ENCODE data around the gene MATN4.

MATN4 gene

DNA sequence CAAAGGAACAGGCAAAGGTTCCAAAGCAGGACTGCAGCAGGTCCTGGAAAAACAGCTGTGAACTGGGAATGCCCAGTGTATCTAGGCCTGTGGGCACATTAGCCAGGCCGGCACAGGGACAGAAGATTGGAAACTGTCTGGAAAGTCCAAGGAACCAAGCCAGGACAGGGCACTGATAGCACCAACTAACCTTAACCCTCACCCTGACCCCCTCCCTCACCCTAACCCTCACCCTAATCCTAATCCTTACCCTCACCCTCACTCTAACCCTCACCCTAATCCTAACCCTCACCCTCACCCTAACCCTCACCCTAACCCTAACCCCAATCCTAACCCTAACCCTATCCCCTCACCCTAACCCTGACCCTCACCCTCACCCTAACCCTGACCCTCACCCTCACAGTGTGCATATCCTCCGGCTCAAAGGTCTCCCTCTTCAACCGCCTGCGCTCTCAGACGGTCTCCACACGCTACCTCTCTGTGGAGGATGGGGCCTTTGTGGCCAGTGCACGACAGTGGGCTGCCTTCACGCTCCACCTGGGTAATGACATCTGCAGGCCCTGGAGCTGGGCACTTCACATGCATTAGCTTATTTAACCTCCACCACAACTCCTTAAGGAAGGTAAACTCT lies 5.1 kb upstream of the MATN4 start:
- DNase-seq, result no peak

- no peak for DNase-seq
Observed at GRCh38 chr20:45312241-45312640, 4.1 kb upstream of the MATN4 start.

- DNase-seq, result peak; percentile 87
Observed at GRCh38 chr20:45311589-45312211, 3.6 kb upstream of the MATN4 start.

GRCh38 chr20:45309075-45309474 lies 976 bp upstream of the MATN4 start:
- DNase-seq, result no peak

DNA sequence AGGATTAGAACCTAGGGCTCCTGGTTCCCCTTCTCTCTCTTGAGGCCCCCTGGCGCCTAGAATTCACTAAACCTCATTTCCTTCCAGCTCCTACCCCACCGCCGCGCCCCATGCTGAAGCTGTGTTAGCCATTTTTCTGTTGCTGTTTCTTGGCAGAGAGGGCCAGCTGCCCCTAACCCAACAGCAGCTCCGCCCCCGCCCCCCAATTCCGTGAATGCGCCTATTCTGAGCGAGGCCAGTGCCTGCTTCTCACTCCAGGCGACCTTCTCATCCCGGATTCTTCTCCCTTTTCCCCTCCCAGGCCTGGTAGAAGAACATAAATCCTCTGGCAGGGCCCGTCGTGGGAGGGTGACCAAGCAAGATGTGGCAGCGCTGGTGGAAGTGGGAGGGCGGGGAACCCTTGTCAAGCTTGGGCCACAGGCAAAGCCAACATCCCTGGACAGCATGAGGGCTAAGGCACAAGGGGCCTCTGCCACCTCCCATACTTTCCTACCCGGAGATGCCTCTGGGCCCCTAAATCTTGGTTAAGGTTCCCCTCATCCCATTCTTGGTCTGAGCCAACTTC lies 941 bp downstream of the MATN4 start:
- DNase-seq, result no peak

DNA sequence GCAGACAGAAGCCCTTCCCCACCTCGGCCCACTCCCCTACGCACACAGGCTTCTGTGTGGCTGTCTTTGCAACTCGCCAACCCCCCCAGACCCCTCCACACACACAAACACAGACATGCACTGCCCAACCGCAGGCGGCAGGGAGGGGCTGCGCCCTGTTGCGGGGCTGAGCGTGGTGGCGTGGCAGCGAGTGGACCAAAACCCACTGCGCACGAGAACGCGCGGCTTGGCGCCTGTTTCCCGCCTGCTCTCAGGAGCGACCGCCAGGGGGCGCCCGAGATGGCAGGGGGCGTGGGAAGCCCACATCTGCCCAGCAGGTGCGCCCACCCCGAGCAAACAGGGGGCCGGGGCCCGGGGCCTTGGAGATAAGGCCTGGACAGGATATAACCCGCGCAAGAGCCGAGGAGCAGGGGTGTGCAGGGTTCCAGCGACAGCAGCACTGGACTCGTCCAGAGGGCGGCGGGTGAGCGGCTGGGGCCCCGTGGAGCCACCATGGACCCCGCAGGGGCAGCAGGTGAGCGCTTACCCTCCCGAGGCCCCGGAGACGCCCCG lies 1.6 kb downstream of the MATN4 start, which contains the start of gene RBPJL:
TSS of gene RBPJL (plus strand) at position 410 of the 552 bp plus-strand sequence. CDS start at position 493, 83 bp downstream.
- peak; percentile 83 for DNase-seq

- DNase-seq, result no peak
Observed at GRCh38 chr20:45305262-45305661, 2.8 kb downstream of the MATN4 start.

DNA sequence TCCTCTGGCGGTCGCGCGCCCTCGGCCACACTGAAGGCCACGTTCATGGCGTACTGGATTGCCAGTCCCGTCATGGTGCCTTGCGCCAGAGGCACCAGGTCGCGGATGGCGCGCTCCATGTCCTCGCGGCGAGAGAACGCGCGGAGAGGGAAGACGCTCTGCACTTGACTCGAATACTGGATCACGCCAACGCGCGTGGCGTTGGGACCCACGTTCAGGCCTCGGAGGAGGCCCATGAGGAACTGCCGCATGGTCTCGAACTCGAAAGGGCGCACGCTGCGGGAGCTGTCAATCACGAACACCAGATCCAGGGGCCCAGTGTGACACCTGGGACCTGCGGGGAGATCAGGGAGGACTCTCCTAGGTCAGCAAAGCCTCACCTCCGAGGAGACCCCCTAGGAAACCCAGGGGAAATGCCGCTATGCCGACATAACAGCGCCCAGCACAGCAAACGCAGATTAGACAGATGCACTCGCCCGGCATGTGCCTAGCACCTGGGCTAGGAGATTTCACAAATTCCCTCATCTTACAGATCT lies 3.6 kb downstream of the MATN4 start:
- DNase-seq, result no peak

DNA sequence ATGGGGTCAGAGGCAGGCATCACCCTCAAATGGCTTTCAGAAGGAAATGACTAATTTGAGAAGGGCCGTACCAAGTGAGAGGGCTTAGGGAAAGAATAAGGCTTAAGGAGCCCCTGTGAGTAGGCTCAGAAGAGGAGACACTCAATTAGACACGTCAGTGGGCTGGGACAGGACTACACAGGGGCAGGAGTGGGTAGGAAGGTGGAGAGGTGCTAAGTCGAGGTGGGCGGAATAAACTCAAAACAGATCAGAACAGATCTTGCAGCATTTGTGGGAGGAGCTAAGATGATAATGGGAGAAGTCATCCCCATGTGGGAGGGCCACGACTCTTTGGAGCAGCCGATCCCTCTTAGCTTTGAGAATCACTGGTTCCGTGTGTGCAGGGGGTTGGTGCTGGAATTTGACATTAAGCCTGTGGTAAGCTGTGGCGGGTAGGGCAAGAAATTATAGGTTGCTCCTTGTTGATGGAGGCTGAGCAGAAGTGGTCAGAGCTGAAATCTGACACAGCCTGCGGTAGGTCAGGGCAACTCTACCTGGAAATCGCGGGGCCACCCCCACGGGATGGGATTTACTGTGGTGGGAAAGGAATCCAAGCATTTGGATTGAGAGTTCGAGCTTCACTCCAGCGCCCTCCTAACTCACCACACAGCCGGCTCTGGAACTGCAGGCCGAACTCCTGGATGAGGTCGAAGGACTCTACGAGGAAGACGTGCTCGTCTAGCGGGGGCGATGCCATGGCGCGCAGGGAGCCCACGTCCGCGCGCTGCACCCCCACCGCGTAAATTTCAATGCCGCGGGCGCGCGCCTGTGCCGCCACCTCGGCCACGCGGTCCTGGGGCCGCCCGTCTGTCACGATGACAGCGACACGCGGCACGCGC lies 4.3 kb downstream of the MATN4 start:
- DNase-seq, result no peak

GRCh38 chr20:45301824-45302271 lies 6.3 kb downstream of the MATN4 start:
- no peak for DNase-seq

GRCh38 chr20:45300961-45301360 lies 7.1 kb downstream of the MATN4 start:
- DNase-seq, result peak; percentile 73

DNA sequence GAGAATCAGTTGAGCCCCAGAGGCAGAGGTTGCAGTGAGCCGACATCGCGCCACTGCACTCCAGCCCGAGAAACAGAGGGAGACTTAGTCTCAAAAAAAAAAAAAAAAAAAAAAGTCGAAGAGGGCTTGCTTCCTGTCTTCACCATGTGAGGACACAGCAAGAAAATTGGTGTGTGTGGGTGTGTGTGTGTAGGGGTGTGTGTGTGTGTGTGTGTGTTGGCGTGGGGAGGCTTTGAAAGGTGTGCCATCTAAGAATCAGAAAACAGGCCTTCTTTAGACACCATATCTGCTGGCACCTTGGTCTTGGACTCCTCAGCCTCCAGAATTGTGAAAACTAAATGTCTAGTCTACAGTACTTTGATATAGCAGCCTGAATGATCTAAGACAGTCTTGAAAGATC lies 8.3 kb downstream of the MATN4 start:
- no peak for DNase-seq

- peak; percentile 36 for DNase-seq
Observed at GRCh38 chr20:45297786-45298497, 10.2 kb downstream of the MATN4 start.

DNA sequence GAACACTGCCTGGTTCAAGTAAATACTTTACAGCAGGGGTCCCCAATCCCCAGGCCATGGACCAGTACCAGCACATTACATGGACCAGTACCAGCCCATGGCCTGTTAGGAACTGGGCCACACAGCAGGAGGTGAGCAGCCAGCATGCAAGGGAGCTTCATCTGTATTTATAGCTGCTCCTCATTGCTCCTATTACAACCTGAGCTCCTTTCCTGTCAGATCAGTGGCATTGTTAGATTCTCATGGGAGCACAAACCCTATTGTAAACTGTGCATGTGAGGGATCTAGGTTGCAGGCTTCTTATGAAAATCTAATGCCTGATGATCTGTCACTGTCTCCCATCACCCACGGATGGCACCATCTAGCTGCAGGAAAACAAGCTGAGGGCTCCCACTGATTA lies 13.4 kb downstream of the MATN4 start:
- no peak for DNase-seq

- no peak for DNase-seq
Observed at GRCh38 chr20:45294003-45294368, 14.1 kb downstream of the MATN4 start.

GRCh38 chr20:45293041-45294002 lies 14.8 kb downstream of the MATN4 start:
- peak; percentile 93 for DNase-seq

DNA sequence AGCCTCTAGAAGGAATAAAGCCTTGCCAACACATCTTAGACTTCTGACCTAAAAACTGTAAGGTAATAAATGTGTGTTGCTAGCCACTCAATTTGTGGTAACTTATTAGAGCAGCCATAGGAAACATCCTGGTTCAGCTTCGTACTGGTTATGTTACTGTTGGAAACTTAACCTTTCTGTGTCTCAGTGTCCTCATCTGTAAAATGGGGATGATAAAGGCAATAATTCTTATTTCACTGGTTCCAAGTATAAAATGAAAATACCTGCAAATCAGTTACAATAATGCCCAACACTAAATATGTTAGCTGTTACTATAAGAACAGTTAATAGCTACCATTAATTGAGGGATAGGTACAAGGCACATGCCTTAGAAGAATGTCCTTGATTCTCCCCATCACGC lies 15.8 kb downstream of the MATN4 start:
- DNase-seq, result no peak

DNA sequence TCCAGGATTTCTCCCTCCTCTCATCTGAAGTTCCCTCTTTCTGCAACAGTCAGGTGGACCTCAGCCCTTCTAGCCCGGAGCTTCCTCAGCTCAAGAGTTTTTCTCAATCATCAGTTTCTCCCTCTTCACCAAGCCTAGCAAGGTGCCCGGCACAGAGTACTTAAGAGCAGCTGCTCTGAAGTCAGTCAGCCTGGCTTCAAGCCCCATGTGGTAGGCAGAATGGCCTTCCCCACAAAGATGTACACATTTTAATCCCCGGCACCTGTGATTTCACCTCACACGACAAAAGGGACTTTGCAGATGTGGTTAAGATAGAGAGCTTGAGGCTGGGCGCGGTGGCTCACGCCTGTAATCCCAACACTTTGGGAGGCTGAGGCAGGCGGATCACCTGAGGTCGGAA lies 16.6 kb downstream of the MATN4 start:
- DNase-seq, result no peak

DNA sequence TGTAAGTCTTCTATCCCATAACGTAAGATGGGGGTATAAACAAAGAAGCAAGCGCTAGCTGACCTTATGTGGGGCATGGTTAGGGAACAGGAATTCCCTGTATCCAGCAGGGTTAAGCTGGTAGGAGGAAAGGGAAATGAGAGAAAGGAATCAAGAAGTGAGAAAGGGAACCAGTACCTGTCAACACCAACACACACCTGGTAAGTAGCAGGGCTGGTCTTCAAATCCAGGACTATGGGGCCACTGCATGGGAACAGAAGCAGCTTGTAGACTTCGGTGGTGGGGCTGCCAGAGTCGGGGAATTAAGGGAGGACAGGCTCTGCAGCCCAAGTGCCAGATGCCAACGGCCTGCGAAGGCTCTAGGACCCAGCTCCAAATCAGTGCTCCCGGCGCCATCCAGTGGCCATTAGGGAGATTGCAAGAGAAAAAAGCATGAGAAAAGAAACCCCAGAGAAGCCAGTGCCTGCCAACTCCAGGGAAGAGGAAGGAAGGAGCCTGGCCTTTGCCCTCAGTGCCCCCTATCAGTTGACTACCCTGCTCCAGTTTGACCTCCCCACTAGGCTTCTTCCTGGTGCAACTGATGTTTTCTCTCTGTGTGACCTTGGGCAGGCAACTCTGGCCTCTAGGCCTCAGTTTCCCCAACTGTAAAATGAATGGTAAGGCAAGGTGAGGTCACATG lies 17.3 kb downstream of the MATN4 start:
- peak; percentile 86 for DNase-seq

DNA sequence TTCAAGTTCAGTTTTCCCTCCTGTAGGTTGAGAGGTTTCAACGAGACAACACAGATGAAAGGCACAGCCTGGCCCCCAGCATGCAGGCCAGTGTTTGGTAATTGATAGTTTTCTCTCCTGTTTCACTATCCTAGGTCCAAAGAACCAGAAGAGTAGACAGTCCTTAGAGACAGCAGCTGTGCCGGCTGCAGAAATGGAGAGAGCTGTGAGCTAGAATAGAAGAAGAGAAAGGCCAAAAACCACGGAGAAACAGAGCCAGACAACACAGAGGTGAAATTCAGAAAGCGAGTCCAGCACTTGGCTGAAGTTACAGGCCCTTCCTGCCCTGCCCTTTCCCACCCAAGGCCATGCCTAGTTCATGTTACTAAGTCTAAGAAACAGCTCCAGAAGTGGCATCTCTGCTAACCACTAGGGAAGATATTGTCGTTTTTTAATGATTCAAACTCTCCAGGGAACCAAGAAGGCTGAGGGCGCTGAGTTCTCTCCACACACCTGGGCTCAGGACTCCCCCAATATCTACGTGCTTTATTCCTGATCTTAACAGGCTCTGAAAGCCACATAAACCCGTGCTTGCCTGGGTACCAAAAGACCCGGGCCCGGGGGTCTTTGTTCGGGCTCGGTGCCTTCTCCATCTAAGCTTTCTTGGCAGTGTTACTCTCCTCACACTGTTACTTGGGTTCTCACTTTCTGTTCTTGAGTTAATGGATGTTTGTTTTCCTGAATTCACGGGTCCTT lies 18.0 kb downstream of the MATN4 start:
- DNase-seq, result no peak

Measured in activated effector memory CD4-positive, alpha-beta T cell treated with anti-CD3 and anti-CD28 coated beads, Interleukin-2, amount 50 U/mL, for 16 hours (primary cell).